ENCODE data around the gene EIF4E1B.

The EIF4E1B gene

DNA sequence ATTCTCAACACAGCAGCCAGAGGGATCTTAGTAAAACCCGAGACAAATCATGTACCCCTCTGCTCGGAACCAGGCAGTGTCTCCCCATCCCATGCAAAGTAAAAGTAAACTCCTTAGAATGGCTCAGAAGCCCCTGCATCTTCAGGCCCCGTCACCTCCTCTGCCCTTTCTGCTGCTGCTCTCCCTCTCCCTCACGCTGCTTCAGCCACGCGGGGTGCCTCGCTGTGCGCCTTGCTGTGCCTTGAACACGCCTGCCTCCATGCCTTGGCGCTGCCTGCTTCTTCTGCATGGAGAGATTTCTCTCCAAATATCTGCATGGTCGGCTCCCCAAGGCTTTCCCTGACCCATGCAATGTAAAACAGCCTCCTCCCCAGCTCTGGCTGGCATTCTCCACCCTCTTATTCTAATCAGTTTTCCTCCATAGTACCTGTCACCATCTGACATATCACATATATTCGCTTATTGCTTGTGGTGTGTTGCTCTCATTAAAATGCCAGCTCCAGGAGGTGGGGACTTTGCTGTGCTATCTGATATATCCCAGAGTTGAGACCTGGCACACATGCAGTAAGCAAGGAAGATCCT, 28.5 kb upstream of the EIF4E1B start:
- no peak overlapping the region for H3K4me3 ChIP-seq
- no peak overlapping the region for H3K27ac ChIP-seq

DNA sequence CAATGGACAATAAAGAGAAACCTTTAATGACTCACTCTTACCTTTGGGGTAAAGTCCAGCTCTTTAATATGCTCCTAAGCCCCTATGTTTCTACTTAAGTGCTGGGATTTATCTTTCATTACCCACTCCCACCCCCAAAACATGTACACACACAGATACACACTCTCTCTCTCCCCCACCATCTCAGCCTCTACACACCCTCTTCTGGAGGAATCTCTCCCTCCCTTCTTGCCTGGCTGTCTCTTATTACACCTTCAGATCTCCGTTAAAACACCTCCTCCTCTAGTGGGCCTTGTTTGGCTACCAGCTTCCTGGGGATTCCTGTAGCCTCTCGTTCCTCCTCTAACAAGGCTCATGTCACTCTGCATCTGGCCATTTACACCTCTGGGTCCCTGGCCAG, 27.4 kb upstream of the EIF4E1B start:
- no peak overlapping the region for H3K27ac ChIP-seq

GRCh38 chr5:176606032-176606431, 24.4 kb upstream of the EIF4E1B start:
- Histone ChIP-seq H3K4me3 (no peak overlapping the region), H3K27ac (no peak overlapping the region)

More for the DNA sequence above, 27.4 kb upstream of the EIF4E1B start:
- no peak overlapping the region for H3K4me3 ChIP-seq

DNA sequence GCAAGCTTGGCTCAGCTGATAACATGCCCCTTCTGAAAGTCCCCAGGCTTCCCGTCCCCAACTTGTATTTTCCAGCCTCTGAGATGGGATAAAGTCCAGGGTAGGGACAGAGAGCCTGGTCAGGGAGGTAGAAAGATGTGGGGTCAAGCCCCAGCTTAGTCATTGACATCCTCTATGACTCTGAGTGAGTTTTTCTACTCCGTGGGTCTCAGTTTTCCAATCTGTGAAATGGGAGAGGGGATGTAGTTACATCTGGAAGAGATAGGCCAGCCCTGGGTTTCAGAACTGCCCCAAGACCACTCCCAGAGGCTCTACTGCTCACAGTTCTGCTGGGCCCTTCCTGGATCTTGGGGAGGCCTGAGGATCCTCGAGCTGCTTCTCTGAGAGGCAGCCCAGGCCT, 23.6 kb upstream of the EIF4E1B start:
- no peak overlapping the region for H3K27ac ChIP-seq

DNA sequence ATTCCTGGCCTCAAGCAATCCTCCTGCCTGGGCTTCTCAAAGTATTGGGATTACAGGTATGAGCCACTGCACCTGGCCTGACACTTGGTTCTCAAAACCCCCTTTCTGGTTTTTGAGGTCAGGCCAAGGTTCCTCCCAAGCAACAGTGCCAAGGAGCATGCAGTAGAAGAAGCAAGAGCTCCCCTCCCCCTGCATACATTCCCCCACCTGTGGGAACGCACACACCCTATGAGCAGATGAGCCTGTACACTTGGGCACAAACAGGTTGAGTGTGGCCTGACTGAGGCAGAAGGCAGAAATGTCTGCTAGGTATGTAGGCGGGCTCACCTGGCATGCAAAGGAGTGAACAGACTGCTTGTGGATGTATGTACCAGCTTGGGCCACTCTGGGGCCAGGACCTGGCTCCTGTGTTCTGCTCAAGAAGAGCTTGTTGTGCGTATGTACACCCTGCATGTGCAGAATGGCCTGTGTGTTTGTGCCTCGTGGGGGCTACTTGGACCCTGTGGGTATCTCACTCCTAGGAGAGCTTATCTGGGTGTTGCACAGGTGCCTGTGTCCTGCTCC, 22.3 kb upstream of the EIF4E1B start:
- no peak overlapping the region for H3K27ac ChIP-seq

More for the DNA sequence above, 23.6 kb upstream of the EIF4E1B start:
- H3K4me3 ChIP-seq: no peak overlapping the region

GRCh38 chr5:176608937-176609723, 21.3 kb upstream of the EIF4E1B start:
- peak overlapping the region in 4 of 21 experiments; percentile 16 to 71 (median 54) for H3K27ac ChIP-seq
- H3K4me3 ChIP-seq: peak overlapping the region; percentile 35 to 76 (median 63)

More for the DNA sequence above, 22.3 kb upstream of the EIF4E1B start:
- no peak overlapping the region for H3K4me3 ChIP-seq

GRCh38 chr5:176609724-176610434, 20.6 kb upstream of the EIF4E1B start, which contains the start of gene GPRIN1:
GPRIN1 (minus strand) TSS chr5:176610156; CDS start chr5:176599834, 10,322 bp downstream.
- peak within 1 kb of the TSS in 6 of 21 experiments; percentile 25 to 71 (median 48) for H3K27ac ChIP-seq
- peak within 1 kb of the TSS; percentile 35 to 76 (median 63) for H3K4me3 ChIP-seq

DNA sequence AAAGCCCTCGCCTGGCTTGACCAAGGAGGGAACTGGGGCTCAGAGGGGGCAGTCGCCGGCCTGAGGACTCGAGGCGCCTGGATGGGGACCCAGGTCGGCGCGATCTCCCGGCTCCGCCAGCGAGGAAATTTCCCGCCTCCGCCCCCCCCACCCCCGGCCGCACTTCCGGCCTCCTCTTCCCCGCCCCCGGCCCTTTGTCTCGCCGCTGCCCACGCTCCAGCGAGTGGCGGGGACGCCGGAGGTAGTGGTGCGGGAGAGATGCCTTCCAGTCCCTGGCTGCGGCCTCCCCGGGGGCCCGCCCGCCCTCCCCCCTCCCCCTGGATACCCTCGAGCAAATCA, 20.1 kb upstream of the EIF4E1B start:
- Histone ChIP-seq H3K4me3 (peak overlapping the region; percentile 35 to 76 (median 63)), H3K27ac (peak overlapping the region in 6 of 21 experiments; percentile 25 to 71 (median 46))

- Histone ChIP-seq H3K4me3 (no peak overlapping the region), H3K27ac (no peak overlapping the region)
Measured at GRCh38 chr5:176611435-176611834, 19.0 kb upstream of the EIF4E1B start.

DNA sequence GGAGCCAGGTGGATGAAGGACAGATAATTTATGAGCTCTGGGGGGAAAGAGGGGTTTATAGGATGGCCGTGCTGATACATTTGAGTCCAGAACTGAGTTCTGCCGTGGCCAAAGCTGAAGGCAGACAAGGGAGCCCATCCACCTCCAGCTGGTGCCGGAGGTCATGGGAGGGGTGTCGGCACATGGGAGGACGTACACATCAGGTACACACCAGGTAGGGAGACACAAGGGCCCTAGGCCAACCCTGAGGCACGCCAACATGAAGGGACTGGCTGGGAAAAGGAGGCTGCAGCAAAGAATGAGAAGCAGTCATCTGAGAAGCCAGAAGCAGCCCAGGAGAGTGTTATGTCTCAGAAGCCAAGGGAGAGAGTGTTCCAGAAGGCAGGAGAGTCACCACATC, 18.5 kb upstream of the EIF4E1B start:
- Histone ChIP-seq H3K4me3 (no peak overlapping the region), H3K27ac (no peak overlapping the region)

- H3K27ac ChIP-seq: no peak overlapping the region
- H3K4me3 ChIP-seq: no peak overlapping the region
Measured at GRCh38 chr5:176612855-176613254, 17.6 kb upstream of the EIF4E1B start.

DNA sequence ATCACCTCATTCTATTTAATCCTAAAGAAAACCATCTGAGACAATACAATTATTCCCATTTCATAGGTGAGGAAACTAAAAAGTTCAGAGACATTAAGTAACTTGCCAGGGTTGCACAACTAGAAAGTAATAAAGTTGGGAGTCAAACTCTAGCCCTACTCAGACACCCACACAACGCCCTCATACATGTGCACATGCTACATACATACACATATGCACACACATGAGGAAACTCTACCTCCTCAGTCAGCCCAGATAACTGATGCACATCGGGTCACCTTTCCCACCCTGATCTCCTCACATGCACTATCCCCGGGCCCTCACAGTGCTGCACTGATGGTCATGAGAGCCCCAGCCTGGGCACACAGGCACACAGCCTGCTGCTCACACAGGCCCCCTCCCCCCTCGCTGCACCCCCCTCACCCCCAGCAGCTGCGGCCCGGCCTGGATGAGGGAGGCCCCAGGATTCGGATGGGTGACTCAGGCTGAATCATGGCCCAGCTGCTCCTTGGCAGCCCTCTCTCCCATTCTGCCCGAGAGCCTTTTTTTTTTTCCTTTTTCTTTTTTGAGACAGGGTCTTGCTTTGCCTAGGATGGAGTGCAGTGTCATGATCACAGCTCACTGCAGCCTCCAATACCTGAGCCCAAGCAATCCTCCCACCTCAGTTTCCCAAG, 15.5 kb upstream of the EIF4E1B start:
- Histone ChIP-seq H3K4me3 (no peak overlapping the region), H3K27ac (no peak overlapping the region)

GRCh38 chr5:176616511-176616910, 14.0 kb upstream of the EIF4E1B start:
- Histone ChIP-seq H3K4me3 (no peak overlapping the region), H3K27ac (no peak overlapping the region)

DNA sequence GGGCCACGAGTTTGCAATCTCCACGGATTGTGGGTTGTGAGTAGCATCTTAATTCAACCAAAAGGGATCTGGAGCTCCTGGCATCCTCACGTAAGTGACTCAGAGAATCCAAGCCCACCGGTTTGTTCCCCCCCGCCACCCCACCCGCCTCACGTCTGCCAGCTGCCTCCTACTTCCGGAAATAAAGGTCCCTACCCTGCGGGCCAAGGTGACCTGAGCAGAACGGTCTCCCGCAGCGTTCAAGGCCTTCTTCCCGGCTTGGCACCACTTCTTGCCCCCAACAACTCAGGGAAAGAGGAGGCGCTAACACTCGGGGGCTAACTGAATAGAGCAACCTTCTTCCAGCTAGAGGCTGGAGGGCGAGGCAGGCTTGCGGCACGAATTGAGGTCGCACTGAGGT, 11.7 kb upstream of the EIF4E1B start:
- no peak overlapping the region for H3K27ac ChIP-seq
- no peak overlapping the region for H3K4me3 ChIP-seq

- Histone ChIP-seq H3K4me3 (no peak overlapping the region), H3K27ac (no peak overlapping the region)
Measured at GRCh38 chr5:176619203-176619568, 11.3 kb upstream of the EIF4E1B start.

DNA sequence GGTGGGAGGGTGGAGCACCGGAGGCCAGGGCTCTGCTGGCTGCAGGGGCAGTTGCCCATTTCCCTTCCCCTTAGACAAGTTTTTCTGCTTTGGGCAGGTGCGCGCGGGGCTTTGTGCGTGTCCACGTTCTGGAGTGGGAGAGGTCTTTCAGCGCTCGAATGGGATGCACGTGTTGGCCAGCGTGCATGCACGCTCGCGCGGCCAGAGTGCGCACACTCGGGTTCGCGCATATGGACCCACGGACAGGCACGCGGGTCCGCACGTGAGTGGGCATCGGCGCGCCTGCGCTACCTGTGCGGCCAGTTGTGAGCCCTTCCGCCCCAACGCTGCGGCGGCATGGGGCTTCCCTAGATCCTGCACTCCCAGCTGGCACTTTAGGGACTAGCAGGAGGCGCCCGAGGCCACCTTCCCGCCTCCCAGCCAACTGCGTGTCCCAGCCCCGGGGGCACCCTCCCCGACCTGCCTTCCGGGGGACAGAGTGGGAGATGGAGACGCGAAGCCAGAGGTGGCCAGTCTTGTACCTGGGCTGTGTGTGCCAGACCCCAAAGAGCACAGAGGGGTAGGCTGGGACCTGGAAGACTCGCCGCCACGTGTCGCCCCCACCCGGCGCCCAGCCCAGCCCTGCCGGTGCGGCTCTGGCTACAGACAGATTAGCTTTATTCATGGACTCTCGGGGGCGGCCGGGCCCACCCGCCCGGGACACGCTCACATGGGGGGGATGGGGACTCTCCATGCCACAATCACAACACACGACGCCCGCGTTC, 10.7 kb upstream of the EIF4E1B start:
- H3K27ac ChIP-seq: no peak overlapping the region
- H3K4me3 ChIP-seq: no peak overlapping the region

DNA sequence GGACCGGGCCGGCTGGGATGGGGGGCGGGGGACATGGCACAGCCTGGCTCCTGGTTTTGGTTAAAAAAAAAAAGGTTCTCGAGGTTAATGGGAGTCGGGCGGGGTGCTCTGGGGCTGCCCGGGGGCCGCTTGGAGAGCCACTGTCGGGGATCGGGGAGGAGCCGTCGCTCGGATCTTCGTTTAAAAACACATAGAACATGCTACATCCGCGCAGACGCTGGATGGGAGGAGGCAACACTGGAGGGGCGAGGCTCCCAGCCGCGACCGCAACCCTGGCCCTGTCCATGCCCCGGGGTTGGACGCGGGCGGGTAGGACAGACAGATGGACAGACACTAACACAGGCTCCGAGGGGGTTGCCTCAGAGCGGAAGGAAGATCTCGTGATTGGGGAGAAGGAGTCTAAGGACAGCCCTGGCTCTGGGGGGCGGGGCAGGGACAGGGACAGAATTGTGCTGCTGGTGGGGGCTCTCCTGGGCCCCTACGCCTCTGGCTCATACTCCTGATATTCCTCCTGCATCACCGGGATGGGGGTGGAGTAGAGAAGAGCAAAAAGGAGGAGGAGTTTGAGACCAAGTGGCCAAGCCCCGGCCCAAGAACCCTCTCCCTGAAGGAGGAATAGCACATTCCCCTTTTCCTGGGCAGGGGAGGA, 10.0 kb upstream of the EIF4E1B start:
- Histone ChIP-seq H3K4me3 (no peak overlapping the region), H3K27ac (no peak overlapping the region)

- Histone ChIP-seq H3K4me3 (no peak overlapping the region), H3K27ac (no peak overlapping the region)
Measured at GRCh38 chr5:176621661-176622079, 8.8 kb upstream of the EIF4E1B start.

DNA sequence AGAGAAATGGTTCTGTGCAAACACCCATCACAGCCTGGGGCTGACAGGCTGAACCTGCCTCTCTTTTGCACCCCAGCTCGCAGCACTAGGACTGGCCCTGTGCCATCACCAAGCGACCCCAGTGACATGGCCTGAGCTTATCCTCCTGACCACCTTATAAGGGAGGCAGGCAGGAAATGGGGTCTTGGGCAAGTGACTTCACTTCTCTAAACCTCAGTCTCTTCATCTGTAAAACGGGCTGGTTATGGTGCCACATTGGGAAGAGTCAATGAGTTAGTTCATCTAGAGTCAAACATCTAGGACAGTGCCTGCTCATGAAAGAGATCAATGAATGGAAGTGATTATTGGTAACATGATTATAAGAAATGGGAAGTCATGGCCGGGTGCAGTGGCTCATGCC, 6.3 kb upstream of the EIF4E1B start:
- no peak overlapping the region for H3K4me3 ChIP-seq
- H3K27ac ChIP-seq: no peak overlapping the region
